ENCODE data around the gene LMBR1. TPM values are rescaled to one million over a fixed set of nuclear protein-coding genes. Genes with fewer than 3 reads are reported as not detected.

Gene LMBR1
- total and polyA plus RNA-seq, 4 experiments from 2014 or later, result 35.3 to 97.4 (median 55.2) TPM

DNA sequence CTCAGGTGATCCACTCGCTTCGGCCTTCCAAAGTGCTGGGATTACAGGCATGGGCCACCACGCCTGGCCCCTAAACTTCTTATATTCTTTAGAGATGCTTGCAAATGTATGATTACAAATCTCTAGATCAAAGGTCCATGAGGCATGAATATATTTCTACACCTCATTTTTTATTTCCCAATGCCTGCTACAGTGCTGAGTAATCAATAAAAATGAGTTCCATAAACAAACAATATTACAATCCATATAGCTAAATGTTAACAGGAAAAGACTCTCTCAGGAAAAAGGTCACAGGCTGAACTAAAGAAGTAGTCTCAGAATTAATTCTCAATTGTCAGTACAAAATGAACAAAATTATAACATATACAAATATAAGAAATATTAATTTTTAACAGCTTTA is 90.8 kb downstream of the LMBR1 start:
- POLR2A ChIA-PET (ENCODE audit: partially characterized antibody), result no interaction called here
- H3K4me1 ChIP-seq (ENCODE audit: insufficient read depth, low read length), result no peaks in the 10 kb centered on the region
- no peaks in the 10 kb centered on the region for H3K9me3 ChIP-seq (ENCODE audit: control insufficient read depth in 1 of 2, low read length in 2 of 2)
- H3K27me3 ChIP-seq (ENCODE audit: insufficient read depth, low read length), result no peaks in the 10 kb centered on the region
- Mint-ChIP-seq H3K4me3 (no peak overlapping the region), H3K4me1 (peaks cover 0 to 6% (median 0%) of the 10 kb centered on the region in 4 donors), H3K9me3 (peaks cover 0 to 2% (median 0%) of the 10 kb centered on the region in 8 donors), H3K36me3 (peaks cover 24 to 31% of the 10 kb centered on the region in 2 donors), H3K27ac (no peak overlapping the region), H3K27me3 (no peaks in the 10 kb centered on the region)
- no peaks in the 10 kb centered on the region for H3K36me3 ChIP-seq (ENCODE audit: insufficient read depth, low read length)
- H3K27ac ChIP-seq (ENCODE audit: low read depth, low read length), result no peak overlapping the region
- intact Hi-C loops (cut with micrococcal nuclease), result no loop called here
- DNase-seq, result no peak
- CTCF ChIA-PET (ENCODE audit: partially characterized antibody), result interaction anchor here (1.2 kb wide), 1 partner anchor 16 kb away, joined by 3 read pairs; no protein-coding TSS in a partner anchor
- H3K4me3 ChIP-seq (ENCODE audit: low read length in 2 of 2), result no peak overlapping the region

- H3K27ac ChIP-seq (ENCODE audit: low read depth, low read length), result no peak overlapping the region
- ChIA-PET CTCF (ENCODE audit: partially characterized antibody) (no interaction called here), POLR2A (ENCODE audit: partially characterized antibody) (no interaction called here)
- H3K9me3 ChIP-seq (ENCODE audit: control insufficient read depth in 1 of 2, low read length in 2 of 2), result no peaks in the 10 kb centered on the region
- H3K27me3 Mint-ChIP-seq, result no peaks in the 10 kb centered on the region
- H3K4me3 ChIP-seq (ENCODE audit: low read length in 2 of 2), result no peak overlapping the region
- DNase-seq, result no peak
- no peaks in the 10 kb centered on the region for H3K4me1 ChIP-seq (ENCODE audit: insufficient read depth, low read length)
- H3K36me3 Mint-ChIP-seq, result peaks cover 26 to 31% of the 10 kb centered on the region in 2 donors
- H3K4me1 Mint-ChIP-seq, result peaks cover 0 to 3% (median under 1%) of the 10 kb centered on the region in 4 donors
- H3K4me3 Mint-ChIP-seq, result no peak overlapping the region
- no peaks in the 10 kb centered on the region for H3K27me3 ChIP-seq (ENCODE audit: insufficient read depth, low read length)
- no peaks in the 10 kb centered on the region for H3K36me3 ChIP-seq (ENCODE audit: insufficient read depth, low read length)
- H3K9me3 Mint-ChIP-seq, result no peaks in the 10 kb centered on the region
- H3K27ac Mint-ChIP-seq, result peak overlapping the region in 1 of 7 donors; percentile 74
- intact Hi-C loops (cut with micrococcal nuclease), result no loop called here
These were observed 97.6 kb downstream of the LMBR1 start for GRCh38 chr7:156795415-156795814.

DNA sequence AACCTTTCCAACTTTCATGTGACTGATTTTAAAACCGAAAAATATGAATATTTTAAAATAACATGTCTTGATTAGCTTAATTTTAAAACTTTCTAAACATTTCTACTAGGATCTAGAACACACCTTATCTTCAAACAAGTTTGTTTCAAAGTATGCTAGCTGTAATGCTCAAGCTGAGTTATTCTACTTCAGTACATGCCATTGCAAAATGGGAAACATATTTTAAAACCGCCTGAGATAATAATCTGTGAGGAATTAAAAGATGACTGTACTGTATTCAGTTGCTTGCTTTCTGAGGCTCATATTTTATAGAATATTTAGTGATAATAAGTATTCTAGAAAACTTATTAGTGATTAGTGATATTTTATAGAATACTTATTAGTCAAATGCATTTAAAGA is 99.6 kb downstream of the LMBR1 start:
- intact Hi-C loops (cut with micrococcal nuclease), result no loop called here
- no peak overlapping the region for H3K4me3 ChIP-seq (ENCODE audit: low read length in 2 of 2)
- no peaks in the 10 kb centered on the region for H3K4me1 ChIP-seq (ENCODE audit: insufficient read depth, low read length)
- no peak overlapping the region for H3K27ac Mint-ChIP-seq
- no peak overlapping the region for H3K27ac ChIP-seq (ENCODE audit: low read depth, low read length)
- peaks cover 12 to 22% of the 10 kb centered on the region in 2 donors for H3K36me3 Mint-ChIP-seq
- no peaks in the 10 kb centered on the region for H3K9me3 ChIP-seq (ENCODE audit: control insufficient read depth in 1 of 2, low read length in 2 of 2)
- no peaks in the 10 kb centered on the region for H3K36me3 ChIP-seq (ENCODE audit: insufficient read depth, low read length)
- ChIA-PET CTCF (ENCODE audit: partially characterized antibody) (no interaction called here), POLR2A (ENCODE audit: partially characterized antibody) (no interaction called here)
- H3K4me3 Mint-ChIP-seq, result no peak overlapping the region
- peaks cover 0 to 1% (median 0%) of the 10 kb centered on the region in 4 donors for H3K4me1 Mint-ChIP-seq
- H3K27me3 ChIP-seq (ENCODE audit: insufficient read depth, low read length), result no peaks in the 10 kb centered on the region
- H3K27me3 Mint-ChIP-seq, result no peaks in the 10 kb centered on the region
- no peak for DNase-seq
- H3K9me3 Mint-ChIP-seq, result no peaks in the 10 kb centered on the region

- no peak overlapping the region for H3K27ac ChIP-seq (ENCODE audit: low read depth, low read length)
- CTCF ChIA-PET (ENCODE audit: partially characterized antibody), result no interaction called here
- POLR2A ChIA-PET (ENCODE audit: partially characterized antibody), result no interaction called here
- H3K4me3 ChIP-seq (ENCODE audit: low read length in 2 of 2), result no peak overlapping the region
- intact Hi-C loops (cut with micrococcal nuclease), result no loop called here
- peaks cover 12 to 20% of the 10 kb centered on the region in 2 donors for H3K36me3 Mint-ChIP-seq
- no peaks in the 10 kb centered on the region for H3K4me1 ChIP-seq (ENCODE audit: insufficient read depth, low read length)
- no peak overlapping the region for H3K4me3 Mint-ChIP-seq
- H3K4me1 Mint-ChIP-seq, result peaks cover 0 to 1% (median 0%) of the 10 kb centered on the region in 4 donors
- H3K9me3 Mint-ChIP-seq, result no peaks in the 10 kb centered on the region
- H3K27me3 ChIP-seq (ENCODE audit: insufficient read depth, low read length), result no peaks in the 10 kb centered on the region
- no peak for DNase-seq
- H3K27me3 Mint-ChIP-seq, result no peaks in the 10 kb centered on the region
- H3K9me3 ChIP-seq (ENCODE audit: control insufficient read depth in 1 of 2, low read length in 2 of 2), result no peaks in the 10 kb centered on the region
- no peaks in the 10 kb centered on the region for H3K36me3 ChIP-seq (ENCODE audit: insufficient read depth, low read length)
- peak overlapping the region in 2 of 7 donors; percentile 47 to 54 for H3K27ac Mint-ChIP-seq
These were observed 100.4 kb downstream of the LMBR1 start for GRCh38 chr7:156792611-156793010.

- no peak overlapping the region for H3K4me3 ChIP-seq (ENCODE audit: low read length in 2 of 2)
- H3K27me3 Mint-ChIP-seq, result no peaks in the 10 kb centered on the region
- peaks cover 0 to 1% (median 0%) of the 10 kb centered on the region in 4 donors for H3K4me1 Mint-ChIP-seq
- peaks cover 12 to 20% of the 10 kb centered on the region in 2 donors for H3K36me3 Mint-ChIP-seq
- no peaks in the 10 kb centered on the region for H3K4me1 ChIP-seq (ENCODE audit: insufficient read depth, low read length)
- no peaks in the 10 kb centered on the region for H3K9me3 Mint-ChIP-seq
- ChIA-PET CTCF (ENCODE audit: partially characterized antibody) (no interaction called here), POLR2A (ENCODE audit: partially characterized antibody) (no interaction called here)
- no peak overlapping the region for H3K27ac Mint-ChIP-seq
- H3K36me3 ChIP-seq (ENCODE audit: insufficient read depth, low read length), result no peaks in the 10 kb centered on the region
- DNase-seq, result no peak
- no peaks in the 10 kb centered on the region for H3K9me3 ChIP-seq (ENCODE audit: control insufficient read depth in 1 of 2, low read length in 2 of 2)
- H3K4me3 Mint-ChIP-seq, result no peak overlapping the region
- H3K27ac ChIP-seq (ENCODE audit: low read depth, low read length), result no peak overlapping the region
- no peaks in the 10 kb centered on the region for H3K27me3 ChIP-seq (ENCODE audit: insufficient read depth, low read length)
- intact Hi-C loops (cut with micrococcal nuclease), result no loop called here
These were observed 101.7 kb downstream of the LMBR1 start for GRCh38 chr7:156791241-156791640.

DNA sequence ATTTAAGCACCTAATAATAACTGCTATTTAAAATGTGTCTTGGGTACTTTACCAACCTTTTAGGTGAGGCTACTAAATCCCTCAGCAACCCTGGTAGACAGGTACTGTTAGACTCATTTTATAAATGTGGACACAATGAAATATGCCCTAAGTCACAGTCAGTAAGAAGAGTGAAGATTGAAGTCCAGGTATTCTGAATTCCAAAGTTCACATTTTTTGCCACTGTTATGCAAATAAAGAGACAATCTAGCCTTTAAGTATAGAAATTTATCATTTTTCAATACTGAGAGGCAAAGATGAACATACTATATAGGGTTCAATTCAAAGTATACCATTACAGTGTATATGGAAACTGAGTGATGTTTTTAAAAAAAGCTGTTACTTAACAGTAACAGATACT is 102.7 kb downstream of the LMBR1 start:
- H3K4me3 ChIP-seq (ENCODE audit: low read length in 2 of 2), result no peak overlapping the region
- no peaks in the 10 kb centered on the region for H3K27me3 ChIP-seq (ENCODE audit: insufficient read depth, low read length)
- H3K4me1 ChIP-seq (ENCODE audit: insufficient read depth, low read length), result no peaks in the 10 kb centered on the region
- no peak overlapping the region for H3K27ac Mint-ChIP-seq
- intact Hi-C loops (cut with micrococcal nuclease), result no loop called here
- no peaks in the 10 kb centered on the region for H3K9me3 ChIP-seq (ENCODE audit: control insufficient read depth in 1 of 2, low read length in 2 of 2)
- no peak overlapping the region for H3K27ac ChIP-seq (ENCODE audit: low read depth, low read length)
- H3K9me3 Mint-ChIP-seq, result no peaks in the 10 kb centered on the region
- H3K27me3 Mint-ChIP-seq, result no peaks in the 10 kb centered on the region
- DNase-seq, result no peak
- no peak overlapping the region for H3K4me3 Mint-ChIP-seq
- H3K36me3 ChIP-seq (ENCODE audit: insufficient read depth, low read length), result no peaks in the 10 kb centered on the region
- peaks cover 8 to 16% of the 10 kb centered on the region in 2 donors for H3K36me3 Mint-ChIP-seq
- H3K4me1 Mint-ChIP-seq, result peaks cover 0 to 3% (median 0%) of the 10 kb centered on the region in 4 donors
- CTCF ChIA-PET (ENCODE audit: partially characterized antibody), result no interaction called here
- POLR2A ChIA-PET (ENCODE audit: partially characterized antibody), result no interaction called here

DNA sequence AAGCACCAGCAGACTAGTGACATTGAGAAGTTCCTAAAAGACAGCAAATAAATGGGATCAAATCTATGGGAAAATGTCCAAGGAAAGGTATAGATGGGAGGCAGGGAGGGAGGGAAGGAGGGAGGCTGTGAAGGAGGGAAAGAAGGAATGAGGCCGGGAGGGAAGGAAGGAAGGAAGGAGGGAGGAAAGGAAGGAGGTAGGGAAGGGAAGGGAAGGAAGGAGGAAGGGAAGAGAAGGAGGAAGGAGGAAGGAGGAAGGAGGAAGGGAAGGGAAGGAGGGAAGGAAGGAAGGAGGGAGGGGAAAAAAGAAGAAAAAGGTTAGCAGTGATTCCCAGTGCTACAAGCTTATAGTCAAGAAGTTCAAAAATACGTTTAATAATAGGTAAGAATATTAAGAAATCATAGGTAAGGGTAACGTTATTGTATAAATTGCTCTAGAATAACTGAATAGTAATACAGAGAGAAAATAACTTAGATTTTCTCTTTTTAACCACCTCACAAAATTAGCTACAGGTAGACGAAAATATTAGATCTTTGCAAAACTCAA is 106.9 kb downstream of the LMBR1 start:
- CTCF ChIA-PET (ENCODE audit: partially characterized antibody), result no interaction called here
- no peaks in the 10 kb centered on the region for H3K27me3 Mint-ChIP-seq
- peaks cover 13 to 17% of the 10 kb centered on the region in 2 donors for H3K36me3 Mint-ChIP-seq
- intact Hi-C loops (cut with micrococcal nuclease), result no loop called here
- no peak overlapping the region for H3K4me3 Mint-ChIP-seq
- H3K27ac Mint-ChIP-seq, result no peak overlapping the region
- no peaks in the 10 kb centered on the region for H3K4me1 ChIP-seq (ENCODE audit: insufficient read depth, low read length)
- no peak for DNase-seq
- no peaks in the 10 kb centered on the region for H3K36me3 ChIP-seq (ENCODE audit: insufficient read depth, low read length)
- POLR2A ChIA-PET (ENCODE audit: partially characterized antibody), result no interaction called here
- H3K27ac ChIP-seq (ENCODE audit: low read depth, low read length), result no peak overlapping the region
- no peaks in the 10 kb centered on the region for H3K9me3 ChIP-seq (ENCODE audit: control insufficient read depth in 1 of 2, low read length in 2 of 2)
- H3K4me1 Mint-ChIP-seq, result peaks cover 0 to 5% (median 3%) of the 10 kb centered on the region in 4 donors
- H3K27me3 ChIP-seq (ENCODE audit: insufficient read depth, low read length), result no peaks in the 10 kb centered on the region
- H3K9me3 Mint-ChIP-seq, result peaks cover 0 to 4% (median 0%) of the 10 kb centered on the region in 8 donors
- H3K4me3 ChIP-seq (ENCODE audit: low read length in 2 of 2), result no peak overlapping the region

Measured in CD4-positive, alpha-beta memory T cell (primary cell).